MM.1S (cell line): ENCODE measurements around the gene FAM185A.

ENCODE experiments used
- CTCF ChIP-seq: fragments of 300-600 bp; sonication (generic); IDR thresholded peaks from 2 replicates; pipeline ENCODE4 v1.5.1; 2016; ENCODE audit warnings: antibody characterized with exemption, low read length, mixed read lengths
- EZH2 ChIP-seq: fragments of 300-600 bp; sonication (generic); optimal IDR thresholded peaks from 2 replicates; pipeline ENCODE3; 2017; ENCODE audit warnings: low read depth, mild to moderate bottlenecking, antibody characterized with exemption, low read length, mixed read lengths

GRCh38 chr7:102819151-102819550 lies 70.4 kb downstream of the FAM185A start:
- TF ChIP-seq CTCF (no peak), EZH2 (no peak)
